RWPE1 (cell line): ENCODE results near the gene CCDC142.
A peak's percentile ranks its signal among the peaks of the same experiment; 100 is the strongest.

Source experiments
- CTCF ChIA-PET: fragments of 350-600 bp; sonication (Branson Sonifier 250); formaldehyde crosslinking; extraction: SDS; loops from one replicate; lab custom pipeline; 2021; lab: Yijun Ruan, JAX
- POLR2A ChIA-PET: fragments of 400-600 bp; formaldehyde crosslinking; extraction: SDS; loops from one replicate; lab custom pipeline; 2020; ENCODE audit warnings: antibody characterized with exemption; ENCODE audit not compliant: low non-redundant PET; lab: Yijun Ruan, JAX
- DNase-seq: peaks from one replicate; pipeline ENCODE4 v3.0.0; 2012; ENCODE audit warnings: low spot score
- H3K27ac ChIP-seq: fragments of 450-650 bp; 2 replicates; pipeline ENCODE4 v1.5.1; 2017
- CTCF ChIP-seq: fragments of 450-650 bp; conservative IDR thresholded peaks from 2 replicates; pipeline ENCODE4 v1.5.1; 2017; ENCODE audit warnings: low read depth, mild to moderate bottlenecking

Gene CCDC142

GRCh38 chr2:74524955-74525716, 42.3 kb upstream of the CCDC142 start:
- peak overlapping the region; percentile 3; the same call in 1 of the 2 replicates for H3K27ac ChIP-seq
- ChIA-PET POLR2A (no interaction called here), CTCF (no interaction called here)
- no peak for DNase-seq
- TF ChIP-seq CTCF, result no peak

DNA sequence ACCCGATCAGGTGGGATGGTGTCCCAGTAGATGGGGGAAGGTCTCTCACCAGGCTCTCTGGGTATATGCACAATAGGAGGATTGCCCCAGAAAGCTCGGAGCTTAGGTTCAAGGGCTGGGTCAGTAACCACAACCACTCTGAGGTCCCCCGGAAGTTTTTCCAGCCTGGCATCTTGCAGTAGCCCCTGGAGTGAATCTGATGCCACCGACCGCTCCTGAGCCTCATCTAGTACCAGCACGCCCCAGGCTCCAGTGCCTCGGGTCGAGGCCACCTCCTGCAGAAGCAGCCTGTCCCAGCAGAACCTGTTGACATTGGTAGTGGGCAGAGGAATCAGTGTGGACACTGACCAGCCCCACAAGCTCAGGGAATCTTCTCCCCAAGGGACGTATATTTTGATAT, 41.2 kb upstream of the CCDC142 start:
- ChIA-PET CTCF (no interaction called here), POLR2A (no interaction called here)
- no peak for DNase-seq
- no peak for TF ChIP-seq CTCF
- H3K27ac ChIP-seq, result no peak overlapping the region

DNA sequence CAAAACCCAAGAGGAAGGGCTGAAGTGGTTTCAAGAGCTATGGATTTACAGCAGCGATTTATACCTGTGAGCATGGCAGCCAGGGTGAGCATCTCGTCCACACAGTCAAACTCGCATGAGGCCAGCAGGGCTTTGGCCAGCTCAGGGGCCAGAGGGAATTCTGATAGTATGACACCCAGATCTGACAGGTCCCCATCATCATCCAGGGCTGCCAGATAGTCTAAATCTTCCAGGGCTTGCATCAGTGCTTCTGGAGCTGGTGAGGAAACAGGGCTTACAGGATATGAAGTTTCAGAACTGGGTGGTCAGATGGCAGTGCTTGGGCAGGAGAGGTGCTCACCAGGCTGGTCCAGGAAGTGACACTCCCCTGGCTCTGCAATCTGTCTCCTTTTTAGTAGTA, 39.7 kb upstream of the CCDC142 start:
- TF ChIP-seq CTCF, result no peak
- no peak overlapping the region for H3K27ac ChIP-seq
- DNase-seq, result no peak
- ChIA-PET CTCF (interaction anchor here (1.0 kb wide), 1 partner anchor 16 kb away, joined by 3 read pairs; no protein-coding TSS in a partner anchor), POLR2A (no interaction called here)

DNA sequence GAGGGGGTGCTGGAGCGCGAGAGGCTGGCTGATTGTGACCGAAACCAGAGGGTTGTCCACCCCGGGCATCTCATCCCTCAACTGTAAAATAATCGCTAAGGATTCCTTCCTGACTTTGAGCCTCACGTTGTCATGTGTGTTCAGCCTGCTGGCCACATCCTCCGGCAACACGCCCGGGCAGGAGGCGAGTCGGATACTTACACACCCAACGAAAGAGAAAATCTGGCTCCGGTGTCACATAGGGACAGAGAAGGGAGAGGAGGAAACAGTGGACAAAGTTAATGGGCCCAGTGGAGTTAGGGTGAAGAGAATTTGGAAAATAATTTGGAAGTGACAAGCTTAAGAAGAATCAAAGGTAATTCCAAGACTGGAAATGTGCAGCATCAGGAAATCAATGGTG, 33.9 kb upstream of the CCDC142 start:
- DNase-seq, result no peak
- POLR2A ChIA-PET, result no interaction called here
- no peak overlapping the region for H3K27ac ChIP-seq
- TF ChIP-seq CTCF, result no peak
- CTCF ChIA-PET, result no interaction called here

- CTCF ChIA-PET, result no interaction called here
- POLR2A ChIA-PET, result no interaction called here
Measured at GRCh38 chr2:74515981-74516633, 33.3 kb upstream of the CCDC142 start.

More at GRCh38 chr2:74515981-74516633, 33.3 kb upstream of the CCDC142 start:
- H3K27ac ChIP-seq, result no peak overlapping the region
- no peak for TF ChIP-seq CTCF
- peak; percentile 65 for DNase-seq
